Endothelial cell of umbilical vein (primary cell): Measurements from ENCODE around the gene ZSWIM4.
A peak's percentile ranks its signal among the peaks of the same experiment; 100 is the strongest.

Experiments
- MYC ChIP-seq: IDR thresholded peaks from one replicate; pipeline ENCODE4 v1.6.1; 2011; ENCODE audit warnings: mild to moderate bottlenecking, low read depth, low read length
- POLR2A ChIP-seq: IDR thresholded peaks from 2 replicates; pipeline ENCODE4 v1.6.1; 2012; ENCODE audit warnings: low read depth, mild to moderate bottlenecking, control low read depth, low read length
- TF ChIP-seq, protein P1 (sequence below), 2 donors: IDR thresholded peaks; 1 replicate in 1 of 2; 2 replicates in 1 of 2; pipeline ENCODE4 v1.5.1; 2011; ENCODE audit warnings: low read length in 2 of 2, mild to moderate bottlenecking in 2 of 2, moderate library complexity in 2 of 2, control low read depth in 1 of 2, inconsistent platforms in 1 of 2, low read depth in 1 of 2; ENCODE audit not compliant: insufficient read depth in 1 of 2; ENCODE audit errors: extremely low read depth in 1 of 2

DNA sequence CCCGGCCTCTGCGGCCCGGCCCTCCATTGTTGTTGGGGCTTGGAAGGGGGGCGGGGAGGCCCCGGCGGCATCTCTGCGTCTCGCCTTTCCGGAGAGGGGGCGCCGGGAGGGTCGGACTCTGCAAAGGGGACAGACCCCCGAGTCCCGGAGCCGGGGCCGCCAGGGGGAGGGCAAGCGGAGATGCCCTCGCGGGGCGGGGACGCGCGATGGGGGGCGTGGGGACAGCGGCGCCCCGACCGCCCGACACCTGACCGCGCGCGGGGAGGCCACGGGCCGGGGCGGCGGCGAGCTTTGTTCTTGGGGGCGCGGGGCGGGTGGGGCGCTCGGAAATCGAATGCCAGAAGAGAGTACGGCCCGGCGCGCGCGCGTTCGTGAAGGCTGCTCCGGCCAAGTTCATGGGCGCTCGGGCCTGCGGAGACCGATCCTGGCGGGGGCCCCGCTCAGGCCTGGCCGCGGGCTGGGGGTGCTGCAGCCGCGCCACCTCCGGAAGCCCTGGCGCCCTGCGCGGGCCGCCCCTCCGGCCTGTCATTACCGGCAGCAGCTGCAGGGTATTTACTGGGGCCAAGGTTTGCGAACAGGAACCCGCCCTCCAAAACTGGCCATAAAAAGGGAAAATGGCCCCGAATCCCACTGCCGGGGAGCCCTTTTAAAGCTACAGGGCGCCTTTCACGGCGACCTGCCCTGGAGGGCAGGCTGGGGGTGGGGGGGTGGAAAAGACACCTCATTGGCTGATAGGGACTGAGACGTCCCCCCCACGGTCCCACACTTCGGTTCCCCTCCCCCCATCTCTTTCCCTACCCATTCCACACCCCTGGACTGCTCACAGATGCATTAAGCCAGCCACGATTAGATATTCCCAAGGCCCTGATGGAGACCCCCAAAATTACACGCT, 70.6 kb downstream of the ZSWIM4 start:
- TF ChIP-seq, protein P1, sequence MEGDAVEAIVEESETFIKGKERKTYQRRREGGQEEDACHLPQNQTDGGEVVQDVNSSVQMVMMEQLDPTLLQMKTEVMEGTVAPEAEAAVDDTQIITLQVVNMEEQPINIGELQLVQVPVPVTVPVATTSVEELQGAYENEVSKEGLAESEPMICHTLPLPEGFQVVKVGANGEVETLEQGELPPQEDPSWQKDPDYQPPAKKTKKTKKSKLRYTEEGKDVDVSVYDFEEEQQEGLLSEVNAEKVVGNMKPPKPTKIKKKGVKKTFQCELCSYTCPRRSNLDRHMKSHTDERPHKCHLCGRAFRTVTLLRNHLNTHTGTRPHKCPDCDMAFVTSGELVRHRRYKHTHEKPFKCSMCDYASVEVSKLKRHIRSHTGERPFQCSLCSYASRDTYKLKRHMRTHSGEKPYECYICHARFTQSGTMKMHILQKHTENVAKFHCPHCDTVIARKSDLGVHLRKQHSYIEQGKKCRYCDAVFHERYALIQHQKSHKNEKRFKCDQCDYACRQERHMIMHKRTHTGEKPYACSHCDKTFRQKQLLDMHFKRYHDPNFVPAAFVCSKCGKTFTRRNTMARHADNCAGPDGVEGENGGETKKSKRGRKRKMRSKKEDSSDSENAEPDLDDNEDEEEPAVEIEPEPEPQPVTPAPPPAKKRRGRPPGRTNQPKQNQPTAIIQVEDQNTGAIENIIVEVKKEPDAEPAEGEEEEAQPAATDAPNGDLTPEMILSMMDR (IDR thresholded peaks at IDR 0.05; ENCODE audit: extremely low read depth in 1 of 2, insufficient read depth in 1 of 2, low read depth in 1 of 2, low read length in 2 of 2) = no peak
- TF ChIP-seq MYC (no peak), POLR2A (peak; percentile 54)
